HG02884 (cell line): ENCODE measurements around the gene PRKN.
"Not testable (repeated sequence)": the region's sequence is repeated elsewhere in the genome, so short reads cannot be mapped to it uniquely, and the experiment has no call there.

Experiments used
- ATAC-seq: cut with Tn5 transposase; IDR thresholded peaks from one replicate; pipeline ENCODE4 v1.9.1; 2021; ENCODE audit warnings: mild to moderate bottlenecking, moderate library complexity; ENCODE audit not compliant: unreplicated experiment

PRKN gene

DNA sequence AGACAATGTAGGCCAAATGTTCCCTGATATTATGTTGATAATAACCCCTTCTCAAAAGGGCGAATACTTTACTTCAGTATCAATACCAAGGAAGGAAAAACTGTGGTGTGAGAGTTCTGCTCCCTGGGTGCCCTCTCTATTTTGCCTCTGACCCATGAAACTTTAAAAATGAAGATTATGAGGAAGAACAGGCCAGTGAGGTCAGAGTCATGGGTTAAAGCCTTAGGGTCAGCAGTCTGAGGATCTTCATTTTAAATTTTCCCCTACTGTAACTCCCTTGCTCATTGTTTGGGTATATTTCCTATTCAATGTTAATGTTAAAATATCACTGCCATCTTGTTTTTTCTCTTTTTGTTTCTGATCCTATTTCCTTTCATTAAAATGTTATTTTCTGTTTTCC is 47.9 kb downstream of the PRKN start:
- ATAC-seq: no peak

DNA sequence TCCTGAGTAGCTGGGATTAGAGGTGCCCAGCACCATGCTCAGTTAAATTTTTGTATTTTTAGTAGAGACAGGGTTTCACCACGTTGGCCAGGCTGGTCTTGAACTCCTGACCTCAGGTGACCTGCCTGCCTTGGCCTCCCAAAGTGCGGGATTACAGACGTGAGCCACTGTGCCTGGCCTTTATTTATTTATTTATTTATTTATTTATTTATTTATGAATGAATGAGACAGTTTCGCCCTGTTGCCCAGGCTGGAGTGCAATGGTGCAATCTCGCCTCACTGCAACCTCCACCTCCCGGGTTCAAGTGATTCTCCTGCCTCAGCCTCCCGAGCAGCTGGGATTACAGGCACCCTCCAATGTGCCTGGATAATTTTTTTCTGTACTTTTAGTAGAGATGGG is 48.7 kb downstream of the PRKN start:
- ATAC-seq: not testable (repeated sequence)

GRCh38 chr6:162675503-162675902 is 52.1 kb downstream of the PRKN start:
- ATAC-seq: no peak

DNA sequence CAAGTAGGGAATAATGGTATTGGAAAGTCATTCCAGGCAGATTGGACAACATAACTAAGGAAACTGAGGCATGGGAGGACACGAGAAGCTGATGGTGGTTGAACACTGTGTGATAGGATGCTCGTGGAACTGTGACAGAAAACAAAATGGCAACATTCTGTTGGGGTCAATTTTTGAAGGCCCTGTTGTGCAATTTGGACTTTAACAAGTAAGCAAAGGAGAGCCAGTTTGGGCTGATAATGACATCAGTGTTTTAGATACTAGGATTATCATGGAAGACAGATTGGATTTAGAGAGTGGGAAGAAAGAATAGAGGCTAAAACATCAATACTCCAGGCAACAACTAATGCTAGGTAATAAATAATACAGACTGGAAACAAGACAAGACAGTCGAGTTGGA is 53.1 kb downstream of the PRKN start:
- no peak for ATAC-seq

- no peak for ATAC-seq
Measured at GRCh38 chr6:162671580-162672165, 55.9 kb downstream of the PRKN start.

DNA sequence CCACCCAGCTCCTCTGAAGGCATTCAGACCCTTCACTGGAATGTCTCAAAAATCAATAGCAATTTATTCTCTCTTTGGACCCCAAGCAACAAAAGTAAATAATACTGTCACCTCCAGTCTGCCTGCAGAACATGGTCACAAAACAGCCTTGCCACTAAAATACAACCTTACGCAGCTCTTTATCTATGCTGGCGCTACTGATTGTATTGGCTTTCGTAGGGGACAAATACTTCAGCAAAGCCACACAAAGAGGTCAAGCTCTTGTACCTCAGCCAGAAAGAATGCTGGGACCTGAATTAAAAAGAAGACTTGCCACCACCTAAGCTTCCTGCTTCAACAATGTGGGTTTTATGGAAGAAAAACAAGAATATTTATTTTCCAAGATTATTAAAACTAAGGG is 57.2 kb downstream of the PRKN start:
- no peak for ATAC-seq

- no peak for ATAC-seq
Measured at GRCh38 chr6:162666246-162666645, 61.3 kb downstream of the PRKN start.

GRCh38 chr6:162653808-162654207 is 73.8 kb downstream of the PRKN start:
- ATAC-seq: no peak

DNA sequence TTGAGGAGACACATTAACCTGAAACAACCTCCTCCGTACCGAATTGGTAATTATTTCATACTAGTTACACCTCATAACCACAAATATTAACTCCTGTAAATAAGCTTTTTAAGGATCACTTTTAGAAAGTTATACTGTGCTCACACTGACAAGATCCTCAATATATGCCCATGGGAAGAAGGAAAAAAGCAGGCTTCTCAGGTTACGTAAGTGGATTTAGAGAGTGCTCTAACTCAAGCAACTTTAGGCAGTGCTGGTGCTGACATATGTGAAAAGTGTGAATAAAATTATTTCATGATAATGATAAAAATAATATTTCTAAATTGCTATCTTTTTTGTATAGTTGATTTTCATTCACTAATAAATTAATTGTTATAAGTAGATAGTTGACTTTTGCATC is 76.1 kb downstream of the PRKN start:
- no peak for ATAC-seq

GRCh38 chr6:162649271-162649670 is 78.3 kb downstream of the PRKN start:
- ATAC-seq: no peak

DNA sequence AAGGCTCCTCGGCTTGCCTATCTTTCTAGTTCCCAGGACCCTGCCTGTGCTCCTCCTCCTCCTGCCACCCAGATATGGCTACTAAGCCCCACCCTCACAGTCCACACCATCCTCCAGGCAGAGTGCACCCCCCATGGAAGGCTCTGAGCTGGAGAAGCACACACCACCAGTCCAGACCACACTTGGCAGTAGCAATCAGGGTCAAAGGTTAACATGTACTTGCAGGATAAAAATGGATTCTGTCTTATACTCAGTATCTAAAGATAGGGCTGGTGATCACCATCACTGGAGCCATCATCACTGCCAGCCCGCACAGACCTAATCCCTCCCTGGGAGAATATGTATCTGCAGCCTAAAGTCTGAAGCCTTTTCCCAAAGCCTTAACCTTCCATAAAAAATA is 83.4 kb downstream of the PRKN start:
- no peak for ATAC-seq

DNA sequence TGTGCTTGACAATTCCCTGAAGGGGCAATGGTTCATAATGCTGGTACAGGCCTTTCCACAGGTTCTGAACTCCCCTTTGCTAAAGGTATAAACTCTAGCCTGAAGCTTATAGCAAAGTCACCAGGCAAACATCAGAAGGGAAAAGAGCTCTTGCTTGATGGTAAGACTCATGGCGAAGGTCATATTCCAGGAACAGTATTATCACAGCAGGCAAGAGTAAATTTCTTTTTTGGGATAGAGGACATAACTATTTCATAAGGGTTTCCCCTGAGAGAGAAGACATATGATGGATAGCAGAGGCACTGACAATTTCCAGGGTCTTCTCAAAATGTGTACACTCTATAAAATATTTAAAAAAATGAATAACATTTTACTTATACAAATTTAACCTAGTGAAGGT is 86.8 kb downstream of the PRKN start:
- no peak for ATAC-seq

DNA sequence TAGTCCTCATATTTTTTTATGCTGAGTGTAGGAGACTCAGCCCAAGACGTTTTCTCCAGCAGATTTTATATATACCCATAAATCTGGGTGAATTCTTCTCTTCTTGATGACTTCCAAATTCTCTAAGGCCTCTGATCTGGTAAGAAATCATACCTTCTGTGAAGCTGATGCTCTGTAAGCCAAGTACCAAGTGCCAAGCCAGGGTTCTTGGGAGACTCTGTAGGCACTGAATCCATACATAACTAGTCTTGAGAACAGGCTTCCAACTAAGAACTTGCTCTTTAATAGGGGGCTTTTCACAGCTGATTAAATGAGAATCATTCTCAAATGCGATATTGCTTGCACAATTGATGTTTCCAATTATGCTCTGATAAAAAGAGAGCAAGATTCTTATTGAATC is 87.6 kb downstream of the PRKN start:
- no peak for ATAC-seq

DNA sequence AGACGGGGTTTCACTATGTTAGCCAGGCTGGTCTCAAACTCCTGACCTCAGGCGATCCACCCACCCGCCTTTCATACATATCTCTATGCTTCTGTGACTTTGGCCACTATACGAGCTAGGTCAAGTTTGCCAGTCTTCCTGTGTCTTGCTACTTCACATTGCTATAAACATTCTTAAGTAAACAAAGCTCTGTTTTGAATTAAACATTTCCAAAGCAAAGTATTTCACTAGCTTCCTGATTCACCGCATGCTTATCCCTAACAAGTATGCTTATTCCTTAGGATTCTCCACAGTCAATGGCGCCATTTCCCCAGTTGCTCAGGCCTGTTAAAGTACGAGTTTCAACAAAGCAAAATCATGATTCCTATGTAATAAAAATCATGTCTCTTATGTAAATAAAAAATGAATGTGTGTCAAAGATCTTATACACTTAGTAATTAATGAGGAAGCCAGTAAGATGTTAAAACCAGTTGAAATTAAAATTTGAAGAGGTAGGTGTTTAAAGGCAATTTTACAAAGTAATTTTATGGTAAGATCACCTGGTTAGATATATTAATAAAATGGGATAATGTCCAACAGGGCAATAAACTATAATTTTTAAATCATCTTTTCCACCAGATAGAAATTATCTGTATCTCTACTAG is 88.5 kb downstream of the PRKN start:
- ATAC-seq: no peak

DNA sequence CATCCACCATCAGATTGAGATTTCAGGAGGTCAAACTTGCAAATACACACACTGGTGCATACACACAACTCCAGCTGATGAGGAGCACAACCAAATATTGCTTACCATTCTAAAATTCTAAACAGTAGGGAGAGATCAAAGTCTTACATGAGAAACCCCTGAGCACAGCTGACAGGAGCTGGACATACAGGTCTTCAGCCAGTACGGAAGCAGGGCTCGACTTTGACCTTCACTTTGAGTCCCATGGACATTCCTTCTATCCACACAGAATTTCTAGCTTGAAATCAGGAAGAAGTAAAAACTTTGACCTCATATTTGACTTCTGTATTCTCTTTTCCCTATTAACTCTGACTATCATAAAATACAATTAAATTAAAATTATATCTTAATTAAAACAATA is 90.2 kb downstream of the PRKN start:
- ATAC-seq: no peak

- ATAC-seq: no peak
Measured at GRCh38 chr6:162636167-162636566, 91.4 kb downstream of the PRKN start.

GRCh38 chr6:162631546-162631945 is 96.0 kb downstream of the PRKN start:
- no peak for ATAC-seq

DNA sequence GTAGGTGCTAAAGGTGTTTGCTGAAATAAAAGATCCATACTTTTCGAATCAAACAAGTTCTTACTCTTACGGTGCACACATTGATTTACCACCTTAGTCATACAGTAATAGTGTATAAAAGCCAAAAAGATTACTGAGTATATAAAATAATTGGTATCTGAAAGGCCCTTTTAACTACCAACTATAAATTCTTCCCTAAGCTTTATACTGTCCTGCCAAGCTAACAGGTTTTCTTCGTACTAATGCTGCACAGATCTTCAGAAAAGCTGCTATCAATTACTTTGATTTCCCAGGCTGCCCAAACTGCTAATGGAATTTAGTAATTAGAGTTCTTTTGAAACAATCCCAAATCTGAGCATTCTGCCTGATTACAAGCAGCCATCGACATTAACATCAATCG is 97.5 kb downstream of the PRKN start:
- ATAC-seq: no peak

GRCh38 chr6:162627825-162628224 is 99.7 kb downstream of the PRKN start:
- no peak for ATAC-seq

DNA sequence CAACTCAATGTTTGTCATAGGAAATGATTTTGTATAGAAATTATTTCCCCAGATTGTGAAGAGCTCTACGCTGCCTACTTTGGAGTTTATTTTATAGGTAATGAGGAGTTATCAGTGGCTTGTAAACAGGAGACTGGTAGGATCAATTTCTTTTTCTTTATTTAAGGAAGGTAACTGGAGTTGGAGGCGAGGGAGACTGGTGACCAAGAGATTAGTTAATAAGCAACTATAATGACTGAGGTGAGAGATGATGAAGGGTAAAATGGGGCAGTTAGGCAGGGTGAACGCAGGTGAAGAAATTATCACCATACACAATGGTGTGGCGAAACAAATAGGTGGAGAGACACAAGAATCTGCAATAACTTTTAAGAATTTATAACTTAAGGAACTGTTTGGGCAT is 100.2 kb downstream of the PRKN start:
- ATAC-seq: no peak

DNA sequence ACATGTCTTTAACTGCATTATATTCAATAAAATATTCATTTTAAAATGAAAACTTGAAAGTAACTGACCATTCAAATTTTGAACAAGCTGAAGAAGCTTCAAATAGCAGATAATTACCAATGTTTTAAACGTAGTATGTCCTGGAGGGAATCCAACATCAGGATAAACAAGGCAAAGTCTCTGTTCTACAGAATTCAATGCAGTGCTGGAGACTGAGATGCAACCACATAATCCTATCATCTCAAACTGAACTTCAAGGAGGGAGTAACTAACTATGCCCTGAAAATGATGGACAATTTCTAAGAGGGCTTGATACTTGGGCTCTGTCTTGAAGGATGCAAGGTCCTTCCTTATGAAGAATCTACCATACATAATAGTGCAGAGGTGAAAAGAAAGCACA is 100.7 kb downstream of the PRKN start:
- ATAC-seq: no peak

DNA sequence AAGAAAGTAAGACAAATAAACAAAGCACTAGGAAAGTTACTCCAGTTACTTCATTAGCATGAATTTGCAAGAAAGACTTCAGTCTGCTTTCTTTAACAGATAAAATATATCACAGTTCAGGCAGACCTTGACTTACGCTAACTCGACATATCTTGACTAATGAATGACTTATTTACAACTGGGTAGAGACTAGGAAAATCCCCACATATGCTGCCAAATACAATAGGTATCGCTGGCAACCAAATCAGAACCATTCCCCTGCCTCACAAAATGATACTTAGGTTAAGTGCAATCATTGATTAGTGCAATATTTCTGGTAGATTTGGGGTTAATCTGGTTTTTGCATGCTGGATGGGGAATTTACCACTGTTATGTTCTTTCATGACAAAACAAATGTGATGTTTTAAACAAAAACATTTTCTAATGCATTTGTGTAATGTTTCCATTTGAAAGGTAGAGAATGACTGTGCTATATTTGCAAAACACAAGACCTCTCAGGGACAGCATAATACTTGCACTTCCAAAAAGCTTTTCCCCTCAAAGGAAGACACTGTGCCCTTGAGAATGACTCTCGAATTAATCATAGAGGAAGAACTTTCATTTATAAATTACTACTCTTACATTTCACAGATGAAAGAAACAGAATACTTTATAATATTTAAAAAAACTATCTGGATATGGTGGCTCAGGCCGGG is 101.6 kb downstream of the PRKN start:
- ATAC-seq: no peak

DNA sequence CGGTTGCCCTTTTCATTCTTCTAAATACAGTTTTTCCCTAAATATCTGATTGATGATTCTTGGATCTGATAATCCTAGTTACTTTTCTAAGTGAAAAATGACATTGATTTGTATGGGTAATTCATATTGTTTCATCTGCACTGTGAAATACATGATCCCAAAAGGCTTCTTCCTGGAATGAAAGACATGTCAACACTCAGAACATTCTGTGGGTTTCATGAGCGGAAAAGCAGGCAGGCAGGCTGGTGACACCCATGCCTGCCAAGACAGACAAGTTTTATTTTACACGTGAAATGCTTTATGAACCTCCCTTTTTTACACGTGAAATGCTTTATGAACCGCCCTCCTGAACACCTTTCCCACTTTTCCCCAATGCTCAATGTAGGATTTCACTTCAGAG is 105.0 kb downstream of the PRKN start:
- no peak for ATAC-seq
